NK-92 (cell line): ENCODE data around the gene PSMD7.
"Not testable (repeated sequence)": the region's sequence is repeated elsewhere in the genome, so short reads cannot be mapped to it uniquely, and the experiment has no call there.

ENCODE experiments used
- DNase-seq: peaks from one replicate; lab custom pipeline; 2025; ENCODE audit not compliant: unreplicated experiment; lab: John Stamatoyannopoulos, UW

Gene PSMD7

GRCh38 chr16:74296104-74296431, 546 bp upstream of the PSMD7 start:
- no peak for DNase-seq

GRCh38 chr16:74297145-74297665, 591 bp downstream of the PSMD7 start:
- no peak for DNase-seq

GRCh38 chr16:74298104-74298503, 1.5 kb downstream of the PSMD7 start:
- no peak for DNase-seq

GRCh38 chr16:74302341-74302740, 5.7 kb downstream of the PSMD7 start:
- DNase-seq: no peak

- no peak for DNase-seq
Observed at GRCh38 chr16:74304164-74304834, 7.7 kb downstream of the PSMD7 start.

GRCh38 chr16:74304835-74305176, 8.2 kb downstream of the PSMD7 start:
- DNase-seq: no peak

- DNase-seq: no peak
Observed at GRCh38 chr16:74305281-74305680, 8.7 kb downstream of the PSMD7 start.

GRCh38 chr16:74305978-74306784, 9.6 kb downstream of the PSMD7 start:
- no peak for DNase-seq

GRCh38 chr16:74307383-74307782, 10.8 kb downstream of the PSMD7 start:
- no peak for DNase-seq

- no peak for DNase-seq
Observed at GRCh38 chr16:74309789-74310781, 13.5 kb downstream of the PSMD7 start.

- no peak for DNase-seq
Observed at GRCh38 chr16:74315059-74315458, 18.4 kb downstream of the PSMD7 start.

GRCh38 chr16:74320707-74321106, 24.1 kb downstream of the PSMD7 start:
- DNase-seq: no peak

GRCh38 chr16:74321356-74321755, 24.7 kb downstream of the PSMD7 start:
- DNase-seq: no peak

- DNase-seq: no peak
Observed at GRCh38 chr16:74322301-74322710, 25.7 kb downstream of the PSMD7 start.

- not testable (repeated sequence) for DNase-seq
Observed at GRCh38 chr16:74324777-74325176, 28.2 kb downstream of the PSMD7 start.

- DNase-seq: no peak
Observed at GRCh38 chr16:74325641-74326040, 29.0 kb downstream of the PSMD7 start.

- DNase-seq: not testable (repeated sequence)
Observed at GRCh38 chr16:74328346-74328745, 31.7 kb downstream of the PSMD7 start.

GRCh38 chr16:74332469-74332868, 35.9 kb downstream of the PSMD7 start:
- DNase-seq: not testable (repeated sequence)

GRCh38 chr16:74337506-74337905, 40.9 kb downstream of the PSMD7 start:
- not testable (repeated sequence) for DNase-seq

GRCh38 chr16:74339226-74339625, 42.6 kb downstream of the PSMD7 start:
- DNase-seq: not testable (repeated sequence)

GRCh38 chr16:74353038-74353437, 56.4 kb downstream of the PSMD7 start:
- not testable (repeated sequence) for DNase-seq
